ENCODE data around the gene BAHD1. TPM values are rescaled to one million over a fixed set of nuclear protein-coding genes. Genes with fewer than 3 reads are reported as not detected.

BAHD1 gene
- total and polyA plus RNA-seq, 8 donors, result 11.4 to 27.2 (median 15.4) TPM

DNA sequence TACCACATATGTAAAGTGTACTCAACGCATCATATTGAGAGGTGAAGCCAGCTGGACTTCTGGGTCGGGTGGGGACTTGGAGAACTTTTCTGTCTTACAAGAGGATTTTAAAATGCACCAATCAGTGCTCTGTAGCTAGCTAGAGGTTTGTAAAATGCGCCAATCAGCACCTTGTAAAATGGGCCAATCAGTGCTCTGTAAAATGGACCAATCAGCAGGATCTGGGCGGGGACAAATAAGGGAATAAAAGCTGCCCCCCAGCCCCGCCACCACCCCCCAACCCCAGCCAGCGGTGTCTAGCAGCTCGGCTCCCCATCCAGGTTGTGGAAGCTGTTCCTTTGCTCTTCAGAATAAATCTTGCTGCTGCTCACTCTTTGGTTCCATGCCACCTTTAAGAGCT, 41.4 kb upstream of the BAHD1 start:
- H3K36me3 ChIP-seq, result peaks cover 0 to 1% of the 10 kb centered on the region in 2 donors
- ATAC-seq (no peak), DNase-seq (no peak)
- no peaks in the 10 kb centered on the region for H3K27me3 ChIP-seq
- no peak overlapping the region for H3K4me3 ChIP-seq
- H3K4me1 ChIP-seq, result peaks cover 4 to 31% of the 10 kb centered on the region in 2 donors
- H3K9me3 ChIP-seq, result no peaks in the 10 kb centered on the region
- intact Hi-C loops (cut with DNase I), result no loop called here
- TF ChIP-seq, protein P1, sequence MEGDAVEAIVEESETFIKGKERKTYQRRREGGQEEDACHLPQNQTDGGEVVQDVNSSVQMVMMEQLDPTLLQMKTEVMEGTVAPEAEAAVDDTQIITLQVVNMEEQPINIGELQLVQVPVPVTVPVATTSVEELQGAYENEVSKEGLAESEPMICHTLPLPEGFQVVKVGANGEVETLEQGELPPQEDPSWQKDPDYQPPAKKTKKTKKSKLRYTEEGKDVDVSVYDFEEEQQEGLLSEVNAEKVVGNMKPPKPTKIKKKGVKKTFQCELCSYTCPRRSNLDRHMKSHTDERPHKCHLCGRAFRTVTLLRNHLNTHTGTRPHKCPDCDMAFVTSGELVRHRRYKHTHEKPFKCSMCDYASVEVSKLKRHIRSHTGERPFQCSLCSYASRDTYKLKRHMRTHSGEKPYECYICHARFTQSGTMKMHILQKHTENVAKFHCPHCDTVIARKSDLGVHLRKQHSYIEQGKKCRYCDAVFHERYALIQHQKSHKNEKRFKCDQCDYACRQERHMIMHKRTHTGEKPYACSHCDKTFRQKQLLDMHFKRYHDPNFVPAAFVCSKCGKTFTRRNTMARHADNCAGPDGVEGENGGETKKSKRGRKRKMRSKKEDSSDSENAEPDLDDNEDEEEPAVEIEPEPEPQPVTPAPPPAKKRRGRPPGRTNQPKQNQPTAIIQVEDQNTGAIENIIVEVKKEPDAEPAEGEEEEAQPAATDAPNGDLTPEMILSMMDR (IDR thresholded peaks at IDR 0.05), result no peak
- H3K27ac ChIP-seq, result no peak overlapping the region

DNA sequence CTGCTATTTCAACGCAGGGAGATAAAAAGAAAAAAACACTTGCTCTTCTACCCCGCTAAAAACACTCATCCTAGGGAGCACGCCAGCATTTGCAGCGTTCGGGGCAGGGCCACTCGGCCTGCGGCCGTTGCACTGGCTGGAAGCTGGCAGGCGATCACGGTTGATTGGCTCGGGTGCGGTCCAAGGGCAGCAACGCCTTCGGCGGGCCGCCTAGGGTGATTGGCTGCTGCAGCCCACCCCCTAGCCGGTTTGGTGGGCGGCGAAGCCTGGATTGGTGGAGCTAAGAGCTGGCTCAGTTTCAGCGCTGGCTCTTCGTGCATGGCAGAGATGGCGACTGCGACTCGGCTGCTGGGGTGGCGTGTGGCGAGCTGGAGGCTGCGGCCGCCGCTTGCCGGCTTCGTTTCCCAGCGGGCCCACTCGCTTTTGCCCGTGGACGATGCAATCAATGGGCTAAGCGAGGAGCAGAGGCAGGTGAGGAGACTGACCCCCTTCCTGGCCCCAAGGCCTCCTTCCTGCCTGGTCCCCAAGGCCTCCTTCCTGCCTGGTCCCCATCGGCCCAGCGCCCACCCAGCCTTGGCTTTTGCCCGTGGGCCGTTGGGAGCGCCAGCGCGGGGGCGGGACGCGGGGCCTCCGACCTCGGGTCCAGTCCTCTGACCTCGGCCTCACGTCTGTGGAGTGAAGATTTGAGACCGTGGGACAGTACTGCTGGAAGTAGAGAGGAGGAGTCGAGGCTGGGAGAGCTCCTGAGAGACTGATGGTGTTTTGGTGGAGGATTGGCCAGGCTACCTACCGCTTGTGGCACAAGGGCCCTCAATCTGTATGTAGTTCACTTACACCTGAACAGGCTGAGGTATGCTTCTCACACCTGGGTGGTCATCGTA, 35.0 kb upstream of the BAHD1 start, which contains the start of gene IVD:
TSS of gene IVD (plus strand) at position 295 of the 881 bp plus-strand sequence. CDS start at position 328, 33 bp downstream.
- Histone ChIP-seq H3K9me3 (no peaks in the 10 kb centered on the region), H3K4me3 (peak within 1 kb of the TSS; percentile 88 to 92), H3K27ac (peak within 1 kb of the TSS; percentile 53 to 67), H3K4me1 (peaks cover 6 to 34% of the 10 kb centered on the region in 2 donors), H3K36me3 (peaks cover 0 to 15% of the 10 kb centered on the region in 2 donors), H3K27me3 (no peaks in the 10 kb centered on the region)
- peak; percentile 100 for ATAC-seq
- DNase-seq, result peak; percentile 90 to 96 (median 96)
- TF ChIP-seq, protein P1 (IDR thresholded peaks at IDR 0.05), result no peak
- intact Hi-C loops (cut with DNase I), result no loop called here

DNA sequence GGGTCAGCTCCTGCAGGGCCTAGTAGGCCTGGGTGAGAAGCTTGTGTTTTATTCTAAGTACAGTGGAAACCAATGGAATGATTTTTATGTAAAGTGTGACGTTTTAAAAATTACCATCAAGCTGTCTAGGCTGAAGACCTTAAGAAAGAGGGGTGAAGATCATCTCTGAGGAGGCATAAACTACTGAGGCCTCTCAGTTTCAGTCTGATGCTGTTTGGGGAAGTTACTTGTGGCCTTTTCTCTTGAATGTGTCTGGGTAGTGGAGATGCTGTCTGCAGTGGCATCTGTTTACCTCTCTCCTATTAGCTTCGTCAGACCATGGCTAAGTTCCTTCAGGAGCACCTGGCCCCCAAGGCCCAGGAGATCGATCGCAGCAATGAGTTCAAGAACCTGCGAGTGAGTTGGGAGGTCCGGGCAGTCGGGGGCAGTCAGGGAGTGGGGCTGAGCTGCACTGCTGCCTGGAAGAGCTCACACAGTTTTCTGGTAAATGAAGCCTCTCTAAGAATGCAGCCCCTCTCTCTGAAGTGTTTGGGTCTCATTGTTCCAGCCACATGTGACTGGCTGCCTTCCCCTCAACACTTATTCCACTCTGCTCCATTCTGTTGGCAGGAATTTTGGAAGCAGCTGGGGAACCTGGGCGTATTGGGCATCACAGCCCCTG, 33.3 kb upstream of the BAHD1 start:
- H3K4me3 ChIP-seq, result no peak overlapping the region
- intact Hi-C loops (cut with DNase I), result no loop called here
- ATAC-seq, result no peak

DNA sequence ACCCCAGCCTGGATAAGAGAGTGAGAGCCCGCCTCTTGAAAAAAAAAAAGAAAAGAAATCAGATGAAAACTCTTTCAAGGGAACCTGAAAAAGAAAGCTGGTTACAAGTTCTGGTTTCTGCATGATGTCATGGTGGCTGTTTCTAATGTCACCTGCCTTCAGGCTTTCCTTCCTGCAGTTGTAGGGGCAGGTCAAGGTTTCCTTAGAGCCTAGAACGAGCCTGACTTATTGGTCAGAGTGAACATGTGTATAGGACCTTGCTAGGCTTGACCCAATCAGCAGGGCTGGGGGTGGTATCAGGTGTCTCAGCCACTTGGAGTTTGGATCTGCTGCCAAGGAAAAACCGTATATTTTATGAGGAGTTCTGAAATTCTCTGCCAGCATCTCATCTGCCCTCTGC, 31.4 kb upstream of the BAHD1 start:
- H3K36me3 ChIP-seq, result peaks cover 4 to 52% of the 10 kb centered on the region in 2 donors

More for the DNA sequence above, 33.3 kb upstream of the BAHD1 start:
- Histone ChIP-seq H3K4me1 (peaks cover 6 to 34% of the 10 kb centered on the region in 2 donors), H3K36me3 (peaks cover 0 to 33% of the 10 kb centered on the region in 2 donors), H3K27ac (no peak overlapping the region), H3K27me3 (no peaks in the 10 kb centered on the region), H3K9me3 (no peaks in the 10 kb centered on the region)
- no peak for DNase-seq
- TF ChIP-seq, protein P1 (IDR thresholded peaks at IDR 0.05), result no peak

More for the DNA sequence above, 31.4 kb upstream of the BAHD1 start:
- DNase-seq, result no peak
- Histone ChIP-seq H3K4me1 (peaks cover 6 to 34% of the 10 kb centered on the region in 2 donors), H3K9me3 (no peaks in the 10 kb centered on the region), H3K27me3 (no peaks in the 10 kb centered on the region), H3K4me3 (no peak overlapping the region), H3K27ac (no peak overlapping the region)
- intact Hi-C loops (cut with DNase I), result no loop called here
- TF ChIP-seq, protein P1 (IDR thresholded peaks at IDR 0.05), result no peak
- no peak for ATAC-seq

All from left lung (tissue), 10 donors.